ENCODE data around the gene CLIP3.

GRCh38 chr19:36051637-36052036 is 19.0 kb upstream of the CLIP3 start:
- TF ChIP-seq ZNF749 (CRISPR knock-in tag; IDR thresholded peaks at IDR 0.05; ENCODE audit: borderline replicate concordance) (no peak), MXI1 (IDR thresholded peaks at IDR 0.05; ENCODE audit: borderline replicate concordance, low read depth, low read length) (no peak), GATA4 (IDR thresholded peaks at IDR 0.05; ENCODE audit: borderline replicate concordance, low read depth) (no peak), ZNF713 (CRISPR knock-in tag; IDR thresholded peaks at IDR 0.05) (no peak), FOXA1 (IDR thresholded peaks at IDR 0.05) (no peak), FOXA1 (CRISPR knock-in tag; IDR thresholded peaks at IDR 0.05) (no peak)

Data from HepG2 (cell line).